Measurements from ENCODE around the gene NSDHL.

DNA sequence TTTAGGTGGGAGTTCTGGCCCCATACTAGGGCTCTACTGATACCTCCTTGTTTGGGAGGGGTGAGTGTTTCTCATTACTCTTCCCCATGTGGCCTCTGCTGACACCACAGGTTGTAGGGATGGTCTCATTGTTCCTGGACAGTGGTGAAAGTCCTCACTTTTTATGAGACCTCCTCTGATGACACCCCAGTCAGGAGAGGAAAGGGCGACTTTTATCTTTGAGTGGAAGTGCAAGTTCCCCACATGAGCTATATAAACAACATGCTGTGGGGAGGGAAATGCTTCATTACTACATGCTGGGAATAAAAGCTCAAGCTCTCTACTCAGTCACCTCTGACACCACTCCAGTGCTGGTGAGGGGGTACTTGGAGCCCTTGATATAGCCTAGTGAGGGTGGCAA, 31.9 kb upstream of the NSDHL start:
- TF ChIP-seq POLR2A (IDR thresholded peaks at IDR 0.05) = no peak
- TF ChIP-seq, protein P1, sequence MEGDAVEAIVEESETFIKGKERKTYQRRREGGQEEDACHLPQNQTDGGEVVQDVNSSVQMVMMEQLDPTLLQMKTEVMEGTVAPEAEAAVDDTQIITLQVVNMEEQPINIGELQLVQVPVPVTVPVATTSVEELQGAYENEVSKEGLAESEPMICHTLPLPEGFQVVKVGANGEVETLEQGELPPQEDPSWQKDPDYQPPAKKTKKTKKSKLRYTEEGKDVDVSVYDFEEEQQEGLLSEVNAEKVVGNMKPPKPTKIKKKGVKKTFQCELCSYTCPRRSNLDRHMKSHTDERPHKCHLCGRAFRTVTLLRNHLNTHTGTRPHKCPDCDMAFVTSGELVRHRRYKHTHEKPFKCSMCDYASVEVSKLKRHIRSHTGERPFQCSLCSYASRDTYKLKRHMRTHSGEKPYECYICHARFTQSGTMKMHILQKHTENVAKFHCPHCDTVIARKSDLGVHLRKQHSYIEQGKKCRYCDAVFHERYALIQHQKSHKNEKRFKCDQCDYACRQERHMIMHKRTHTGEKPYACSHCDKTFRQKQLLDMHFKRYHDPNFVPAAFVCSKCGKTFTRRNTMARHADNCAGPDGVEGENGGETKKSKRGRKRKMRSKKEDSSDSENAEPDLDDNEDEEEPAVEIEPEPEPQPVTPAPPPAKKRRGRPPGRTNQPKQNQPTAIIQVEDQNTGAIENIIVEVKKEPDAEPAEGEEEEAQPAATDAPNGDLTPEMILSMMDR (IDR thresholded peaks at IDR 0.05) = no peak
